ENCODE measurements around the gene AANAT.

GRCh38 chr17:76497699-76497978, 30.2 kb downstream of the AANAT start:
- TF ChIP-seq ZNF792 (tag by site-specific recombination; IDR thresholded peaks at IDR 0.05) (no peak), ZSCAN5A (tag by site-specific recombination; IDR thresholded peaks at IDR 0.05) (no peak), CTCF (tag by site-specific recombination; IDR thresholded peaks at IDR 0.05) (no peak), ZBTB7A (tag by site-specific recombination; IDR thresholded peaks at IDR 0.05; ENCODE audit: low read depth) (no peak), ZNF362 (tag by site-specific recombination; IDR thresholded peaks at IDR 0.05) (no peak), ZNF121 (tag by site-specific recombination; IDR thresholded peaks at IDR 0.05) (no peak)

Data from HEK293 (cell line).